ENCODE data around the gene ADGRF3.
"Not testable (repeated sequence)": the region's sequence is repeated elsewhere in the genome, so short reads cannot be mapped to it uniquely, and the experiment has no call there.

The ADGRF3 gene

GRCh38 chr2:26317377-26318105 lies 29.0 kb downstream of the ADGRF3 start:
- no peak for DNase-seq

GRCh38 chr2:26316845-26317244 lies 29.7 kb downstream of the ADGRF3 start:
- no peak for DNase-seq

GRCh38 chr2:26316041-26316440 lies 30.5 kb downstream of the ADGRF3 start:
- DNase-seq, result no peak

- no peak for DNase-seq
Measured at GRCh38 chr2:26314243-26314642, 32.3 kb downstream of the ADGRF3 start.

- no peak for DNase-seq
Measured at GRCh38 chr2:26313446-26313845, 33.1 kb downstream of the ADGRF3 start.

GRCh38 chr2:26312471-26312870 lies 34.1 kb downstream of the ADGRF3 start:
- no peak for DNase-seq

GRCh38 chr2:26309921-26310320 lies 36.7 kb downstream of the ADGRF3 start:
- no peak for DNase-seq

- no peak for DNase-seq
Measured at GRCh38 chr2:26305540-26305939, 41.0 kb downstream of the ADGRF3 start.

GRCh38 chr2:26305094-26305493 lies 41.5 kb downstream of the ADGRF3 start:
- DNase-seq, result not testable (repeated sequence)

GRCh38 chr2:26302846-26303245 lies 43.7 kb downstream of the ADGRF3 start:
- no peak for DNase-seq

GRCh38 chr2:26300234-26300925 lies 46.2 kb downstream of the ADGRF3 start:
- DNase-seq, result no peak

GRCh38 chr2:26299471-26300101 lies 47.0 kb downstream of the ADGRF3 start:
- no peak for DNase-seq

- no peak for DNase-seq
Measured at GRCh38 chr2:26298638-26299393, 47.8 kb downstream of the ADGRF3 start.

- no peak for DNase-seq
Measured at GRCh38 chr2:26298286-26298637, 48.3 kb downstream of the ADGRF3 start.

GRCh38 chr2:26297061-26297460 lies 49.5 kb downstream of the ADGRF3 start:
- no peak for DNase-seq

- no peak for DNase-seq
Measured at GRCh38 chr2:26295511-26295910, 51.1 kb downstream of the ADGRF3 start.

- DNase-seq, result no peak
Measured at GRCh38 chr2:26292646-26293045, 53.9 kb downstream of the ADGRF3 start.

GRCh38 chr2:26290001-26290400 lies 56.6 kb downstream of the ADGRF3 start:
- DNase-seq, result no peak

- DNase-seq, result no peak
Measured at GRCh38 chr2:26285931-26286330, 60.7 kb downstream of the ADGRF3 start.

GRCh38 chr2:26284132-26284531 lies 62.5 kb downstream of the ADGRF3 start:
- no peak for DNase-seq

- DNase-seq, result no peak
Measured at GRCh38 chr2:26283606-26284005, 63.0 kb downstream of the ADGRF3 start.

- DNase-seq, result no peak
Measured at GRCh38 chr2:26281226-26281625, 65.4 kb downstream of the ADGRF3 start.

- DNase-seq, result no peak
Measured at GRCh38 chr2:26279886-26280285, 66.7 kb downstream of the ADGRF3 start.

All from SHP77 treated with DMSO at 0.1 percent for 48 hours (cell line).